ENCODE measurements around the gene SLC35F6.

DNA sequence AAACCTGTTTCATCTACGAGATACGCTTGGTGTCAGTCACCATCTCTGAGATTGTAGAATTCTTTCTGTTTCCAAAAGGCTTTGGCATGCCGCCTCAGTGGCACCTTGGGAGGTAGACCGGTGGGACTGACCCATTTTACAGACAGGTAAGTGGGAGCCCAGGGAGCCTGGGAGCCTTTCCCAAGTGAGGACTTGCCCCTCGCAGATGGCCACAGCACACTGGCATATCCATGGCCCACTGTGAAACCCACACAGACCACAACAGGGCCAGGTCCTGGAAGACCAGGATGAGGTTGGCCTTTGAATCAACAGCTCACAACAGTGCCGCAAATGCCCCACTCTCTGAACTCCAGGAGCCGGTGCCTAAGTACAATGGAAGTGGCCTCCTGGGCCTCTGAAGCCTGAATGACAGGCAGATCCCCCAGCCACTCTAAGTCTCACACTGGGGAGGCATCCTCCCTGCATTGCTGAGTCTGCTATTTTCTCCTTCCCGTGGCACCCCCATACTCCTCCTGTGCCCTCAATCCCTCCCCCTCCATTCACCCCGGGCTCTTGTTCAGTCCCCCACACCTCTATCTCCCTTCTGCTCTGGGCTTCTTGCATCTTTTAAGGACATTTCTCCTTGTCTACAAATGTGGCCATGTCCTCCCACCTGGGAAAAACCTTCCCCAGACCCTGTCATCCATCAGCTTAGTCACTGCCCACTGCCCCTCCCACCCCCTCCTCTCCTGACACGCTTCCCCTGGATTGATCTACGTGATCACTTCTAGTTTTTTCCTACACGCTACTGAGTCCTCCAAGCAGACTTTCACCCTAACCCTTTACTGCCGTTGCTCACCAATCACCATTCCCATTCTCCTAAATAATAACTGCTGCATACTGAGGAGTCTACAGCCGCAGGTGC is 48.0 kb downstream of the SLC35F6 start:
- TF ChIP-seq, protein P1, sequence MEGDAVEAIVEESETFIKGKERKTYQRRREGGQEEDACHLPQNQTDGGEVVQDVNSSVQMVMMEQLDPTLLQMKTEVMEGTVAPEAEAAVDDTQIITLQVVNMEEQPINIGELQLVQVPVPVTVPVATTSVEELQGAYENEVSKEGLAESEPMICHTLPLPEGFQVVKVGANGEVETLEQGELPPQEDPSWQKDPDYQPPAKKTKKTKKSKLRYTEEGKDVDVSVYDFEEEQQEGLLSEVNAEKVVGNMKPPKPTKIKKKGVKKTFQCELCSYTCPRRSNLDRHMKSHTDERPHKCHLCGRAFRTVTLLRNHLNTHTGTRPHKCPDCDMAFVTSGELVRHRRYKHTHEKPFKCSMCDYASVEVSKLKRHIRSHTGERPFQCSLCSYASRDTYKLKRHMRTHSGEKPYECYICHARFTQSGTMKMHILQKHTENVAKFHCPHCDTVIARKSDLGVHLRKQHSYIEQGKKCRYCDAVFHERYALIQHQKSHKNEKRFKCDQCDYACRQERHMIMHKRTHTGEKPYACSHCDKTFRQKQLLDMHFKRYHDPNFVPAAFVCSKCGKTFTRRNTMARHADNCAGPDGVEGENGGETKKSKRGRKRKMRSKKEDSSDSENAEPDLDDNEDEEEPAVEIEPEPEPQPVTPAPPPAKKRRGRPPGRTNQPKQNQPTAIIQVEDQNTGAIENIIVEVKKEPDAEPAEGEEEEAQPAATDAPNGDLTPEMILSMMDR (IDR thresholded peaks at IDR 0.05; ENCODE audit: insufficient read depth, low read length, poor library complexity, severe bottlenecking), result no peak
- no peak for TF ChIP-seq EZH2phosphoT487 (conservative IDR thresholded peaks at IDR 0.05; ENCODE audit: low read length)

Data from SU-DHL-6 (cell line).